IPS-18c (cell line): ENCODE measurements around the gene TAGLN2.

Experiments
- H3K4me3 ChIP-seq: 2 replicates; pipeline ENCODE4 v1.7.0; 2013; ENCODE audit warnings: low read depth, mild to moderate bottlenecking, low read length, moderate library complexity; ENCODE audit not compliant: insufficient read depth
- H3K9me3 ChIP-seq: one replicate; pipeline ENCODE4 v1.6.1; 2013; ENCODE audit warnings: mild to moderate bottlenecking, low read length, moderate library complexity; ENCODE audit not compliant: control insufficient read depth, insufficient read depth

Gene TAGLN2

DNA sequence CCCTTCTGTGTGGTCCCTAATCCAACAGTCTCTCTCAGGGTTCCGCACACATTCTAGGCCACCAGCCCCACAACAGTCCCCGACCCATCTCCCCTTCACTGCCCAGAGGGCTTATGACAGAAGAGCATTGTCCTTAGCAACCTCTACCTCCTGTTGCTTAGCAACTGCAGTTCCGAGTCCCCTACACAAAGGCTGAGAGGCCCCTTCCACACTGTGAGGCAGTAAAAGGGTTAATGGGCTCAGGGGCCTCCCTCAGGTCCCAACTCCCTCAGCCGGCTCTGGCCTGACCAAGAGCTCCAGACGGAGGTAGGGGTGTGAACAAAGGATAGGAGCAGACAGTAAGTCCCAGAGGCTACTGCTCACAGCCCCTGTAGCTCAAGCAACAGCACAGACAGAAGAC is 15.8 kb upstream of the TAGLN2 start:
- H3K9me3 ChIP-seq, result no peaks in the 10 kb centered on the region
- no peak overlapping the region for H3K4me3 ChIP-seq

DNA sequence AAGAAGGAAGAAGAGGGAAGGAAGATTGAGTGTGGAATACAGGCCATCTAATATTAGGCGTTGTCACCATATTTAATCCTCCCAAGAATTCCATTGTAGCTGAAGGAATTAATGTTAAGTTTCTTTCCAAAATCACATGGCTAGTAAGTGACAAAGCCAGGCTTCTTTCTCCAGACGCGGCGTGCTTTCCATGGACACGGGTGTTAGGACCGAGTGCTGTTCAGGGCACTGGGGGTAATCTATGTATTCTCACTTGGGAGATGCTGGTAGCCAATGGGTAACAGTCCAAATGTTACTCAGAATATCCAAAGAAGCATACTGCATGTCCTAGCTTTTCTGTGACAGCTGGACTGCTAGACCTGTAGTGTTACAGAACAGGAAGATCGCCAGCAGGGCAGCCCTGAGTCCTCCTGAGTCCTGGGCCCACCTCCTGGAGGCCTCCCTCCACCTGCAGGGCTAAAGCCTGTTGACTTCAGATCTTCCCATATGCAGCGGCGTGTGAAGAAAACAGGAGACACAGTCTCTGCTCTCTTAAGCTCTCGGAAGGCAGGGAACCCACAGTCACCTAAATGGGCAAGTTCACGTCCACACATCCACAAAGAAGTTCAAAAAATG is 14.8 kb upstream of the TAGLN2 start:
- Histone ChIP-seq H3K9me3 (no peaks in the 10 kb centered on the region), H3K4me3 (no peak overlapping the region)

DNA sequence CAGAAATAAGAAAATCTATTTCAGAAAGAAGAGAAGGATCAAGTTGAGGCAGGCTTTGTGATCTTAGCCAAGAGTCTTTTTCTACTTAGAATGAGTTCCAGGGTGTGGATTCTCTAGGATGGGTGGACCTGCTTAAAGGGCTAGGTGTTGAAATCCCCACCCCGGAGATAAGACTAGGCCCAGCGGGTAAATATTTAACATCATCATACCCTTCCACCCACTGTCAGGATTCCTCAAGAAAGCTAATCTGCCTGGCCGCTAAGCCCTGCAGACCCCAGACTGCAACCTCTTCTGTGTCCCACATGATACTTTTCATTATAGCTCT is 14.3 kb upstream of the TAGLN2 start:
- Histone ChIP-seq H3K9me3 (no peaks in the 10 kb centered on the region), H3K4me3 (no peak overlapping the region)

DNA sequence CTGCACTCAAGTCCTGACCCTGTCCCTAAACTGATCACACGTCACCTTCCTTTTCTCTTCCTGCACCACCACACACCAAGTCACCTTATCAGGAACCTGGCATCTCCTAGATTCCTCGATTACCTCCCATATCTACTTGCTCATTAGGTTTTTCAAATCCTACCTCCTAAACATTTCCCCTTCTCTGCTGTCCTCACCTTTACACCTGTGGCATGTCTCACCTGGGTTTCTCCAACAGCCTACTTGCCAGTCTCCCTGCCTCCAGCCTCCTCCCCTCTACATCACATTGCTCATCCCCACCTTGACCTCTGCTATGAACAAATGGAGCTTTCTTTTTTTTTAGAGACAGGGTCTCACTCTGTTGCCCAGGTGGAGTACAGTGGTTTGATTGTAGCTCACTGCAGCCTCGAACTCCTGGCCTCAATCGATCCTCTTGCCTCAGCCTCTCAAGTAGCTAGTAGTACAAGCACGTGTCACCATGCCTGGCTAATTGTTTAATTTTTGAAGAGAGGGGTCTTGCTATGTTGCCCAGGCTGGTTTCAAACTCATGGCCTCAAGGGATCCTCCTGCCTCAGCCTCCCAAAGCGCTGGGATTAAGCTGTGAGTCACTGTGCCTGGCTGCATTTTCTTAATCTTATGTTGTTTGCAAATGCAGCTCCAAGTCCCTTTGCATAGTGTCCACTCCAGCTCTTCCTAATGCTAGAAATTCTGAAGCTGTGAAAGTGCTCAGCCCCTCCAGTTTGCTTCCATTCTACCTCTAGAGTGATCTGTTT is 13.8 kb upstream of the TAGLN2 start:
- H3K9me3 ChIP-seq, result no peaks in the 10 kb centered on the region
- H3K4me3 ChIP-seq, result no peak overlapping the region

DNA sequence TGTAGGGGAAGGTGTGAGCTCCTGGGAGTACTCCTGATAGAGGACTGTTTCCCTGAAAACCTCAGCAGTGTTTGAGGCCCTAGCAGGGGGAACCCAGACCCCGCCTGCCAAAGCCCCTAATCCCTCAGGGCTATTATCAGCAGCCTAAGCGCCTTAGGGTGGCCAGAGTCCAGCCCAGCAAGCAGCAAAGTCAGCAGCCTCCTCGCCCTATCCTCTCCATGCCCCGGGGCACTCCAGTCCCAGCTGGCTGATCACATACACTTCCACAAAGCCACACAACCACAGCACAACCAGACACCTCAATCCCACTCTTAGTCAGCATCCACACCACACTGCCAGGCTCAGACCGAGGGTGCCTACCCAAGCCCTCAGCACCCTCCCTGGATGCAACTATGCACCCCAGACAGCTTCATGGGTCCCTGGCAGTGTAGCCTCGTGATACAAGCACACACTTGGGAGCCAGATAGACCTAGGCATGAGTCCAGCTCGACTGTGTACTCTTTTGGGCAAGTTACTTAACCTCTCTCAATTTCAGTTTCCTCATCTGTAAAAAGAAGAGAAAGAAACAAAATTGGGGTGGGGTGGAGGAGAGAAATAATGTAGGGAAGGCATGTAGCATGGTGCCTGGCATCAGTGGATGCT is 13.0 kb upstream of the TAGLN2 start:
- H3K4me3 ChIP-seq, result no peak overlapping the region
- no peaks in the 10 kb centered on the region for H3K9me3 ChIP-seq

DNA sequence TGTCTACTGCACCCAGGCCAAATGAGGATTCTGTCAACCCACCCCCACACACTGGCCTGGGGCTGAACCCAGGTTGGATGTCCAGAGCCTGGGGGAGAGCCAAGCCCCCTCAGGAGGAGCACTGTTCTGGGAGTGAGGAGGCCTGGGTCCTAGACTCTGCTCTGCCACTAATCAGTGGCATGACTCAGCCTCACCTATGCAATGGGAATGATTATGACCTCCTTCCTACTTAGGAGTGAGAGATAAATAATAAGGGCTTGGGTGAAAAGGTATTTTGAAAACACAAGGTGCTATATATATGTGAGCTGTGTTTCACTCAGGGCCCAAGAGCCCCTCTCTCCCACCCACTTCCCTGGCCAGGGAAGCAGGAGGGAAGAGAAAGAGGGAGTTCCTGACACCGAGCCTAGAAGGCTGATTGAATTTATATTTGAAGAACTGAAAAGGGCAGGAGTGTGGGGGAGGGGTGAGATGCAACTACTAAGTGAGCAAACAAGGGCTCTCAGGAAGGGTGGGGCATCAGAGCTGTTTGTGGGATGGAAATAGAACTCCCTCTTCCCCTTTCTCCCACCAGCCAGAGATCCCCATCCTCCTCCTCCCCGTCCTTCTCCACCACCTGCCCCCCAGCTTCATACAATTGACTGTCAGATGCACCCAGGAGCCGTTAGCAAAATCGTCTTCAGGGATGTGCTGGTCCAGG is 11.9 kb upstream of the TAGLN2 start:
- no peak overlapping the region for H3K4me3 ChIP-seq
- H3K9me3 ChIP-seq, result no peaks in the 10 kb centered on the region

DNA sequence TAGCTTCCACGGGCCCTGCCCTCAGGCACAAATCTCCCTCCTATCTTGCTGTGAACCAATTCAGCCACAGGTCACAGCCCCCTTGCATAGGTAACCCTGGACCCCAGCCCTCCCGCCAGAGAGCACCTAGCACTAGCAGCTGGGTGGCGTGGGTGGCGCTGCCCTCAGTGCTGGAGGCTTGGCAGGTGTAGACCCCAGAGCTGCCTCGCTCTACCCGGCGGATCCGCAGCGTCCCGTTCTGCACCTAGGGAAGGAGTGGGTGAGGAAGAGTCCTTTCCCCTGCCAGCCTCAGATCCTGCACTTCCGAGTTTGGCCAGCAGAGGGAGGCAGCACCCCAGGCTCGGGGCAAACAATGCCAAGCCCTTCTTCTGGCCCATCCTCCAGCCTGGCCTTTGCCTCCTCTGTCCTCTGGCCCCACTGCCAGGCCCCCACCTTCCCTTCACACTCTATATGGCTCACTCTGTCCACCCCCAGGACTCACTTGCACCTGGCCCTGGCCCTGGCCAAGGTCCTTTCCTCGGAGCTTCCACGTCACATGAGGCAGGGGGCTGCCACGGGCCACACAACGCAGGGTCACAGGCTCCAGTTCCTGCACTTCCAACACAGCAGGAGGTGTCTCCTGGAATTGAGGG is 11.1 kb upstream of the TAGLN2 start:
- H3K4me3 ChIP-seq, result no peak overlapping the region

DNA sequence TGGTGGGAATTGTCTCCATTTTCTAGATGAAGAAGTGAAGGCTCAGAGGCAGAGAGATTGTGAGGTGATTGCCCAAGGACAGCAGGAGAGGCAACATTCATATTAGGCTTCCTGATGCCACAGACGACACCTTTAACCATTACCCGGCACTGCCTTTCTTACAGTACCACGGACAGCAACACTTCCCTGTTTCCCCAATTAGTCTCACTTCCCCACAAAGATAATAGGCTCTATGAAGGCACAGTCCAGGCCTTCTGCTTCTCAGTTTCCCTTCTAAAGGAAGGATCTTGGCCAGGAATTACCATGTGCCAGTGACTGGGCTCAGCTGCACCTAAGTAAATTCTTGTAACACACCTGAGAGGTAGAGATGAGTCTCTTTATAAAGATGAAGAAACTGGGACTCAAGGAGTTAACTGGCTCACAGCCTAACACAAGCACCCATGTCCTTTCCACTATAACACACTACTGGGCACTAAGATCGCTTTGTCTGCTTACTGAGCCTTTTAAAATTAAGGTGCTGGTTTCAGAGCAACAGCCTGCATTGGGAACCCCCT is 10.5 kb upstream of the TAGLN2 start:
- H3K9me3 ChIP-seq, result no peaks in the 10 kb centered on the region
- no peak overlapping the region for H3K4me3 ChIP-seq

More for the DNA sequence above, 11.1 kb upstream of the TAGLN2 start:
- no peaks in the 10 kb centered on the region for H3K9me3 ChIP-seq

DNA sequence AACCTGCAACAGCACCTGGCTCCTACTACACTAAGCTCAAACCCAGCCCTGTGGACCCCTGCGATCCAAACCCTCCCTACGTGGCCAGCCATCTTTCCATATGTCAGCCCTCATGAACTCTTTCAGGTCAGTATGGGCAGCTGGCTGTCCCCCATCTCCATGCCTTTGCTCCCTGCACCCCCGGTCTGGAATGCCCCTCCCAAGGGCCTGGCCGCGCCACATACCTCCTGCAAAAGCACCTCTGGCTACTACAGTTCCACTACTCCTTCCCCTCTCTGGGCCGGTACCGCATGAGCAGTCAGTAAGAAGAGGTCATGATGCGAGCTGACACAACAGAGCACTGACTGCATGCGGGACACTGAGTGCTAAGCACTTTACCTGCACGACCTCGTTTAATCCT is 10.0 kb upstream of the TAGLN2 start:
- no peaks in the 10 kb centered on the region for H3K9me3 ChIP-seq
- H3K4me3 ChIP-seq, result no peak overlapping the region

DNA sequence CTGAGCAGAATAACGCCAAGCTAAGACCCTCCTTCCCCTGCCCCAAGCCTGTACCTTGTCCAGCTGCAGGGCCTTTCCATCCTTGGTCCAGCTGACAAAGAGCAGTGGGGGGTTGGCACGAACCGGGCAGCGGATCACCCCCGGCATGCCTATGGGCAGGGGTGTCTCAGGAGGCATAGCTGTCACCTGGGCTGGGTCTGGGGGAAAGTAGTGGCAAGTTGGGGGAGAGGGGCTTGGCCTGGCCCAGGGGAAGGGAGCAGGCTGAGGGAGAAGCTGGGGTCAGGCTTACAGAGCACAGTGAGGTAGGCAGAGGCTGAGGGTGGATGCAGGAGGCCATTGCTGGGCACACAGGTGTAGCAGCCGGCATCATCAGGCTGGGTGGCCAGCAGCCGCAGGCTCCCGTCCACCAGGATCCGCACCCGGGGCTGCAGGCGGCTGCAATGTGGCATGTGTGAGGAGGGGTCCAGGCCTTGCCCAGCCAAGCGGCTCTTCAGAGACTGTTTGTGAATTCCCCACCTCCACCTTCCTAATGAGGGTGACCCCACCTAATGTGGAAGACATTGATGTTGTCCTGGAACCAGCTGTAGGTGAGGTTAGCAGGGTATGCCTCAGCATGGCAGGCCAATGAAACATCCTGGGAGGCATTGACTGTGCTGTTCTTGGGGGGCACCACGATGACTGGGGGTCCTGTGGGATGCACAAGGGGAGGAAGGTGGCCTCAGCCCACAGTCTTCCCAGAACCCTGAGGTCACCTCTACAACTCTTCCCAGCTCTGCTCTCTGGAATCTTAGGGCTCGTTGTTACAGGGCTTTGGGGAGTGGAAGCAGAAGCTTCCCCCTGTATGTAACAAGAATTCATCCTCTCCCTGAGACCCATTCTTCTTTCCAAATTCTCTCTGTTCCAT is 9.1 kb upstream of the TAGLN2 start:
- no peaks in the 10 kb centered on the region for H3K9me3 ChIP-seq

DNA sequence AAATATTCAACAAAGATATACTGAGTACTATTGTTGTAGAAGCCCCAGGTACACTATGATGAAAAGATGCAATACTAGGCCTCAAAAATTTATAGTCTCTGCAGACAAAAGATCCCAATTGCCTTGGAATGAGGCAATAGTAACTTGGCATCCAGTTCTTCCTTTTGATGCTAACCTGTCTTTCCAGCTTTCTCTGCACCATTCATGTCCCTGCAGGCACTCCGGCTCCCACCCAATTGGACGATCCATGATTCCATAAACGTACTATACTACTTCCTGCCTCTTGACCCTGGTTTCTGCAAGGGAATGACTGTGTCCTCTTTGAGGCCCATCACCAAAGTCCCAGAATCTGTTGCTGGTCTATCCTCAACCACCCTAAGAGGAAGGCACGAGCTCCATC is 8.0 kb upstream of the TAGLN2 start:
- Histone ChIP-seq H3K9me3 (no peaks in the 10 kb centered on the region), H3K4me3 (no peak overlapping the region)

More for the DNA sequence above, 9.1 kb upstream of the TAGLN2 start:
- no peak overlapping the region for H3K4me3 ChIP-seq

DNA sequence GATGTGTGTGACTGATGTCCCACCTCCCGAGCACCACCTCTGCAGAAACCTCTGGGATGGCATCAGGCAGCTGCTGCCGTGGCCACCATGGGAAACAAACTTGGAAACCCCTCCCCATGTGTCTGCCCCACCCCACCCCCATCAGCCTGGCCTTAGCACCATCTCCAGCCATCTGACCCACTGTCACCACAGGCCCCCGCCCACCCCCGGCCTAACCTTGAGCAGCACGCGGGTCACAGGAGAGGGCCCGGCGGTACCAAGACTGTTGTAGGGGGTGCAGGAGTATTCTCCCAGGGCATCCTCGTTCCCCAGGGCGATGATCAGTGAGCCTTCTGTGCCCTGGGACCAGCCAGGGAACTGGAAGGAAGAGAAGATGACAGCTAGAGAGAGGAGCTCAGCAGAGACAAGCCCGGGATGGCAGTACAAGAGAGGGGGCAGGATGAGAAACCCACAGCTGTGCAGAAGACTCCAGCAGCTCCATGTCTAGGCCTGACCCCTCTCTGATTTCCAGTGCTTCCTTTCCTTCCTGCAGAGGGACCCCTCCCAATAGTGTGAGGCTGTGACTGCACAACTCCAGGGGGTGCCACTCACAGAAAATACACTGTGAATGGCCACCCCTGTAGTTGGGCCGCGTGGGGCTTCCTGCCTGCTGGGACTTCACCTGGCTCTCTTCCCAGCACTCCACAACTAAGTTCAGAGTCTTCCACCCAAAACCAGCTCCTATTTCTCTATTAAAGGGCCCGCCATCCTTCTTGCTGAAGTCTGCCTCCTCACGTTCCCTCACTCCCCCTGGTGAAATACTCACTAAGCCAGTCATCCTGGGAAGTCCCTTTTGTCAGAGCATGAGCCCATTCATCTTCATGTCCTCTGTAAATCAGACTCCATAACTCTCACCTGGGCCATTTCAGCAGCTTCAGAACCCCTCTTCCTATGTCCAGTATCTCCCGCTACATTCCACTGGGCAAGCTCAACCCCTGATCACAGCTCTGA is 7.3 kb upstream of the TAGLN2 start:
- Histone ChIP-seq H3K4me3 (no peak overlapping the region), H3K9me3 (no peaks in the 10 kb centered on the region)

DNA sequence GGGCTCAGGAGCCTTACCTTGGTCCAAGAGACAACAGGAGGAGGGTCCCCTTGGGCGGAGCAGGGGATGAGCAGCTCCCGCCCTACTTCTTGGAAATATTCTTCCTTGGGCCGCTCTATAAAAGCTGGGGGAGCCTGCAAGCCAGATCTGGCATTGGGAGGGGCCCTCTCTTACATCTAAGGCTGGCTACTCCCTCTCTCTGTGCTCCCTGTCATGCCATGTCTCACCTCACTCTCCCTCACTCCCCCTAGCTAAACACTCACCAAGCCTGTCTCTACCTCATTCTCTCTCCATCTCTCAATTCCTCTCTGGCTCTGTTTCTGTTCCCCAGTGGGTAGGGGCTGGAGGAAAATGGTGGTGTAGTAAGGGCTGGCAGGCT is 6.5 kb upstream of the TAGLN2 start:
- H3K9me3 ChIP-seq, result no peaks in the 10 kb centered on the region
- no peak overlapping the region for H3K4me3 ChIP-seq

DNA sequence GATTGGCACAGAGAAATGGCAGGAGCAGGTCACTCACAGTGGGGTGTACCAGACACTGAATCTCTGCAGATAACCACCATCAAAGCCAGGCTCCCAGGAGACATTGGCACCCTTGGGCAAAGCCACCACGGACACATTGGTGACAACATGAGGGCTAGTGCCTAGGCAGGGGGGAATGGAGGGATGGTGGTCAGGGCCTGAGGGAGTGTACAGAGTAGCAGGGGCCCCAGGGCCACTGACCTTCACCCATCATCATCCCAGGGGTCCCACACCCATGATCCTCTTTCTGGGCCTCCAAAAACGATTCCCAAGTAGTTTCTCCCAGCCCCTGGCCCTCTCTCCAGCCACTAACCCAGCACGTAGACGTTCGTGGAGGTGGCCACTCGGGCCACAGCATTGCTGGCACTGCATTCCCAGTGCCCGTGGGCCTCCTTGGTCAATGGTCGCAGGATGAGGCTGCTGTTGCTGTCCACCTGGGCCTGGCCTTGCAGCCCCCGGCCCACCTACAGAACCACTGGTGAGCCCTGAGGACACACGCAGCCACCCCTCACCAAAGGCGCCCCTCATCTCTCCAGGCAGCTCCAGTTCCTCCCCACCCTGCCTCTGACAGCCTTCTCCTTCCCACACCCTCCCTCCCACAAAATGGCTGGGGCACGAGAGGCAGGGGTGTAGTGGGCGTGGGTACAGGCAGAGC is 5.9 kb upstream of the TAGLN2 start:
- Histone ChIP-seq H3K4me3 (no peak overlapping the region), H3K9me3 (no peaks in the 10 kb centered on the region)

DNA sequence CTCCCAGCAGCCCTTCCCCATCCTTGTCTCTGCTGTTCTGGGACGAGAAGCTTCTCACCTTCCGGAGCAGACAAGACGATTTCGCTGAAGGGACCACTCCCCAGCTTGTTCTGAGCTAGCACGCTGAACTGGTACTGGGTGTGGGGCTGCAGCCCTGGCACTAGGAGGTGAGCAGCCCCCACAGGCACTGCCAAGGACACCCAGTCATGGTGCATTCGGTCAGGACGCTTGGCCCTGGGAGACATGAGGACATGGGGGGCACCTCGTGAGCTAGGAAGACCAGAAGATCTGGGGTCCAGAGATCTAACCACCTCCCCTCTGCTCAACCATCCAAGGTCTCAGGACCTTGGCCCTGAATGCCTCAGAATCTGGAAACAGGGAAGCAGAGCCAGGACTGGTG is 5.3 kb upstream of the TAGLN2 start:
- Histone ChIP-seq H3K9me3 (no peaks in the 10 kb centered on the region), H3K4me3 (no peak overlapping the region)
